GM10847 (cell line): Measurements from ENCODE around the gene UBA7.

Experiments used
- POLR2A ChIP-seq: IDR thresholded peaks from 2 replicates; pipeline ENCODE4 v1.6.1; 2011; ENCODE audit not compliant: insufficient read length; ENCODE audit errors: extremely low read depth

Gene UBA7, protein sequence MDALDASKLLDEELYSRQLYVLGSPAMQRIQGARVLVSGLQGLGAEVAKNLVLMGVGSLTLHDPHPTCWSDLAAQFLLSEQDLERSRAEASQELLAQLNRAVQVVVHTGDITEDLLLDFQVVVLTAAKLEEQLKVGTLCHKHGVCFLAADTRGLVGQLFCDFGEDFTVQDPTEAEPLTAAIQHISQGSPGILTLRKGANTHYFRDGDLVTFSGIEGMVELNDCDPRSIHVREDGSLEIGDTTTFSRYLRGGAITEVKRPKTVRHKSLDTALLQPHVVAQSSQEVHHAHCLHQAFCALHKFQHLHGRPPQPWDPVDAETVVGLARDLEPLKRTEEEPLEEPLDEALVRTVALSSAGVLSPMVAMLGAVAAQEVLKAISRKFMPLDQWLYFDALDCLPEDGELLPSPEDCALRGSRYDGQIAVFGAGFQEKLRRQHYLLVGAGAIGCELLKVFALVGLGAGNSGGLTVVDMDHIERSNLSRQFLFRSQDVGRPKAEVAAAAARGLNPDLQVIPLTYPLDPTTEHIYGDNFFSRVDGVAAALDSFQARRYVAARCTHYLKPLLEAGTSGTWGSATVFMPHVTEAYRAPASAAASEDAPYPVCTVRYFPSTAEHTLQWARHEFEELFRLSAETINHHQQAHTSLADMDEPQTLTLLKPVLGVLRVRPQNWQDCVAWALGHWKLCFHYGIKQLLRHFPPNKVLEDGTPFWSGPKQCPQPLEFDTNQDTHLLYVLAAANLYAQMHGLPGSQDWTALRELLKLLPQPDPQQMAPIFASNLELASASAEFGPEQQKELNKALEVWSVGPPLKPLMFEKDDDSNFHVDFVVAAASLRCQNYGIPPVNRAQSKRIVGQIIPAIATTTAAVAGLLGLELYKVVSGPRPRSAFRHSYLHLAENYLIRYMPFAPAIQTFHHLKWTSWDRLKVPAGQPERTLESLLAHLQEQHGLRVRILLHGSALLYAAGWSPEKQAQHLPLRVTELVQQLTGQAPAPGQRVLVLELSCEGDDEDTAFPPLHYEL

DNA sequence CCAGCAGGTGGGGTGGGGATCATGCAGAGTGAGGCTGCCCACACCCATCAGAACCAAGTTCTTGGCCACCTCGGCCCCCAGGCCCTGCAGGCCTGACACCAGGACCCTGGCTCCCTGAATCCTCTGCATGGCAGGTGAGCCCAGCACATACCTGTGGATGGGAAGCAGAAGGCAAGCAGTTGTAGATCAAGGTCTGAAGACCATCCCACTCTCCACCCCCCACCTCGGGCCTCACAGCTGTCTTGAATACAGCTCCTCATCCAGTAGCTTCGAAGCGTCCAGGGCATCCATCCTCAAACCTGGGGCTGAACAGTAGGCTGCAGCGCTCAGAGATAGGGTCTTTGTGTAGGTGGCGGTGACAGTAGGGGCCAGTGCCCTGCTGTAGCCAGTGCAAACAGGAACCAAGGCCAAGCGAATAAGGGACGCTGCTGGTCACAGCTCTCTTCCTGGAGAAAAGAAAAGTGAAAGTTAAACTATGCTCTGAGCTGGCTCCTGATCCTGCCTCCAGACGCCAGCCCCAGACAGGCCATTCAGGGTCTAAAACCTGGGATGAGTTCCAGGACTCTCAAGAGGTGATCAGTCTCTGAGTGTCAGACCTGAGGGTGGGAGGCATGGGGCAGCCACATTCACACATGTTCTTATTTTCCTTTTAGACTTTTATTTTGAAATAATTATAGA, at the start of gene UBA7:
UBA7 (minus strand) TSS at position 457 of the 678 bp plus-strand sequence; CDS start at position 291, 166 bp downstream.
- TF ChIP-seq POLR2A = no peak

DNA sequence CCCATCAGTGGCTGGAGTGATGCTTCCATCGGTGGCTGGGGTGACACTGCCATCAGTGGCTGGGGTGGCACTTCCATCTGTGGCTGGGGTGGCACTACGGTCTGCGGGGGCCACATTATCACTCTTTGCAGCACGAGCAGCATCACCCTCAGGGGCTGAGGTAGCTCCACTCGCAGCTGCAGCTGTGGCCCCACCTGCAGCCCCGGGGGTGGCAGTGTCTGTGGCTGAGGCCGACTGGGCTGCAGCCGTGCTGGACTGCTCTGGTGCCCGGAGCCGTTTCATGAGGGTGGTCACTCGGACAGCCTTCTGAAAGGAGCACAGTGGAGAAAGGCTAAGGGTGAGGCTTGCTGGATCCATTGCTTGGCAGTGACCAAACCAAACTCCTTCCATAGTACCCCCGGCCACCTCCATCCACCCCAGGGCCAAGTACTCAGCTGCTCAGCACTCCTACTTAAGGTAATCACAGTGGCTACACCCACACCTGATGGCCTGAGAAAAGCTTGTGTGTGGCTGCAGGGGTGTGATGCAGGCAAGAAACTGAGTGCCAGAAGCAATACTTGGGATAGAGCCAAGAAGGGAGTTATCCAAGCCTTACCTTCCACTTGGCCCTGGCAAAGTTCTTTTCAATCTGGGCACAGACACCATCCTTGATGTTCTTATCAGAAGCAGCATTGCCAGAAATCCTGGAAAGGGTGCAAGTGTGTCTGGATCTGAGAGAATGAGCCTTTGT, 46.0 kb upstream of the UBA7 start:
- TF ChIP-seq POLR2A = no peak

DNA sequence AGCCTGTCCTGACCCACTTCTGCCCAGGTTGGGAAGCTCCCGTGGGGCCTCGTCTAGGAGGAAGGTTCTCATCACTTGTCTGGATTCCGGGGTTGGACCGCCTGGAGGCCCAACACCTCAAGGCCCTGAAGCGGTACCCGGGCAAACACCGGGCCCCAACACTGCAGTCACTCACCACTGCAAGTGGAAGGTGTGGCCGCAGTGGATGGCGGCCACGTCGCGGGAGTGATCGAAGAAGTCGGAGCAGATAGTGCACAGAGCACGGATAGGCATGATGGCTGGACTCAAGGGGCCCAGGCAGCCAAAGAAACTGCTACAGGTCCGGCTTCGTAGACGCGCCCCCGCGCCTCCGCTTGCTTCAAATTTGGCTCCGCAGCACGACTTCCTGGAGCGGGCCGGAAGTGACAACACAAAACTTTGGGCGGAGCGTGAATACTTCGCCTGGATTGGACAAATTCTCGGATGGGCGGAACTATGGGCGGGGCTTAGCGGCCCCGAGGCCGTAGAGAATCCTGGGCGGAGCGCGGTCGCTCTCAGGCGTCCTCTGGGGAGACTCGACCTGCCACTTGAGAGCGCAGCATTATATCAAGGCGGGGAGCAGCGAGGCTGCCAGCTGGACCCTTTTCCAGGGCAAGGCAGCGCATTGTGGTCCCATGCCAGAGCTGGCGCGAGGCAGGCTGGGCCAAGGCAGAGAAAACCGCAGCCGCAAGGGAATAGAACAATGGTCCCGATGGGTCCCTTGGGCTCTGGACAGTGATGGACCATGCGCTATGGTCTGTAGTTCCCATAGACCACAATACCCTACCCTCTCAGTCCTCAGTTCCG, 42.6 kb upstream of the UBA7 start, which contains the start of gene TRAIP:
TRAIP (minus strand) TSS at position 384 of the 825 bp plus-strand sequence; CDS start at position 273, 111 bp downstream.
- TF ChIP-seq POLR2A = peak; percentile 84

DNA sequence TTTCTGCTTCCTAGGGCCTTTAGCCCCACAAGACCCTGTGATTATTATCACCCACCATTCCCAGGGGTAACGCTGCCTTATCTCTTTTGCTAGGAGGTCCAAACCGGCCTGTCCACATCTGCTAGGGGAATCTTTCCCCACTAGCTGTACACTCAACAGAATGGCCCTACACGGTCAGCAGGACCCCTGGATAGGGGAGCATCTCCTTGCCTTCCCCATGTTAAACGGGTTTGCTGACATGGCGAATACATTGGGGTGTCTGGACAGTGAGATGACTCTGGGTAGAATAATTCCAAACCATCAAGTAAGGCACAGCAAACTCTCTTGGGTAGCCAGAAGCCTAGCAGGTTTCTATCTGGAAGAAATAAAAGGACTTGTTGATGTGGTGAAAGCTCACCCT, 41.9 kb upstream of the UBA7 start:
- no peak for TF ChIP-seq POLR2A

DNA sequence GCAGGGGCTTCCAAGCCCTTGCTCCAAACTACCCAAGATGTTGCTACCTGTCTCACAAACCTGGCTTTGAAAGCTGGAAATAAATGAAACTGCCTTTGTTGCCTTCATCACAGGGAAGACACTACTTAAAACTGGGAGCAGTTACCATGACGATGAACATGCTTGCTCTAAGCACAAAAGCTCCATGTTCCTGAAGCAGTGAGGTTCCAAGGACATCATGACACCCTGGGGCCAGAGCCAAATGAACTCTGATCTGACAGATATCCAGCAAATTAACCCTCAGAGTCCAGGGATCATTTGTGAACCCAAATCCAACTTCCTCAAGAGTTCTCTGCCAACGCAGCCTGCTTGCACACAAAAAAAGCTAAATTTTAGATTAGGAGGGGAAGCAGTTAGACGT, 31.9 kb upstream of the UBA7 start:
- TF ChIP-seq POLR2A = no peak

DNA sequence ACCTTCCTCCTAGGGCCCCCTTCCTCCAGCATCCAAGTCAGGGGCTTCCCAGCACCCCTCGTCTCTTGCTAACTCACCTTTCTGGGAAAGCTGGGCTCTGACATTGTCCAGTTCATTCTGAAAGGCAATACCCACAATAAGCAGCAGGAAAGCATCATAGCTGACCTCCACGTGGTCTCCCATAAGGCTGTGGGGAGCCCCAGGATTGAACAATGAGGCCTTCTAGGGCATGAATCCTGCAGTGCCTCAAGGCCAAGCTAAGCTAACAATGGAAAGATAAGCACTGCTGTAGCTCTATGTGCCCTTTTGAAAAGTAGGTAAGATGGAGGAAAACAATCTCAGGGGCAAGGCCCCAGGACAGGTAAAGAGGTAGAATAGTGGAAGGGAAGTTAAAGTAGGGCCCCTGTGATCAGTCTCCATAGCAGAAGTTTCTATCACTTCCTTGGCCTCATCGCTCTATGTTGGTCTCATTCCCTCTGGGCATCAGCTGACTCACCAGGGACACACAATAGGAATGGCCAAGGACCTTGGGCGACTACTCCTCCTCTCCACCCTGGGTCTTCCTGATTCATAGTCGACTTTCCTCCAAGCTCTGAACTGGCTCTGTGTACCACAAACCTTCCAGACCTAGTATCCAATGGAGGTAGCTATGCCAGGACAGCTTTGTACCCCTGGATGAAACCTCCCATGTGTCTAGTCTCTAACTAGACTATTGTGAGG, 30.9 kb upstream of the UBA7 start:
- no peak for TF ChIP-seq POLR2A

DNA sequence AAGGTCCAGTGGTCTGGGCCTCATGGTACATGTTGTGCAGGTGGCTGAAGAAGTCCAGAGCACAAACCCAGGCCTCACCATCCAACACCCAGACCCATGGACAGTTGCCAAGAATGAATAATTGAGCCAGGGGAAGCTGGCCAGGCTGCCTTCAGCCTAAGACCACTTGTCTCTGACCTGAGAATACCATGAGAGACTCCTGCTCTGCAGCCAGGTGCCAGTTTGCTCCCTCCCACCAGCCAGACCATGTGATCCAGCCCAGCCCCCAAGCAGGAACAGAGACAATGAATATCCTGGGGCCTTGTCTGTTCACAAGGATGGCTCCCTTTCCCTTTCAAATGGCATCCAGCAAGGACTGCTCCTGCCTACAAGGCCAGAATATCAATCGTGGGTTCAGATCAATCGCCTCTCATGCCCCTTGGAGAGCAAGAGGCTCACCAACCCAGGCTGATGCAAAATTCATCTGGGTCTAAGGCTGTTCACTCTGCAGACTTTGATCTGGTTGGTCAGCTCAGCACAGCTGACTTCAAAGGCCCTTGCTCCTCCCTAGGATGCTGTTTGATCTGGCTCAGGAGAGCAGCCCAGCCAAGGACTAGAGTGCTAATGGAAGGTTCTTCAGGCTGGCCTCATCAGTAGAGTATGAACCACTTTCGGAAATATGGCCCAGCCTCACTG, 29.2 kb upstream of the UBA7 start:
- TF ChIP-seq POLR2A = no peak

DNA sequence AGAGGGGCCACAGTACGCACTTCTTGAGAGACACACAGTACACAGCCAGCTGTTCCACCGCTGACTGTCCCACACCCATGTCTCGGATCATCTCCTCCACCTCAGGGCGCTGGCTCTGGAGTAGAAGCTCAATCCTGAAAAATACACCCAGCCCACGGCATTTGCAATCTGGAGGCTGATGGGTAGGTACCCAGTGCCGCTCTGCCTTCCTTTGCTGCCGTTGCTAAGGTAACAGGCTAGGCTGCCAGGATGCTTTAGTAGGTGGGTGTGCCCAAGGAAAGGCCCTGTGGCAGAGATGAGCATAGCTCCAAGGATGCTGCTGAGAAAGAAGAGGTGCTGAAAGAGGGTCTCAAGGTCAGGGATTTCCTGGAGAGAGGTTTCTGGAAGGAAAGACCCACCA, 28.1 kb upstream of the UBA7 start:
- no peak for TF ChIP-seq POLR2A

DNA sequence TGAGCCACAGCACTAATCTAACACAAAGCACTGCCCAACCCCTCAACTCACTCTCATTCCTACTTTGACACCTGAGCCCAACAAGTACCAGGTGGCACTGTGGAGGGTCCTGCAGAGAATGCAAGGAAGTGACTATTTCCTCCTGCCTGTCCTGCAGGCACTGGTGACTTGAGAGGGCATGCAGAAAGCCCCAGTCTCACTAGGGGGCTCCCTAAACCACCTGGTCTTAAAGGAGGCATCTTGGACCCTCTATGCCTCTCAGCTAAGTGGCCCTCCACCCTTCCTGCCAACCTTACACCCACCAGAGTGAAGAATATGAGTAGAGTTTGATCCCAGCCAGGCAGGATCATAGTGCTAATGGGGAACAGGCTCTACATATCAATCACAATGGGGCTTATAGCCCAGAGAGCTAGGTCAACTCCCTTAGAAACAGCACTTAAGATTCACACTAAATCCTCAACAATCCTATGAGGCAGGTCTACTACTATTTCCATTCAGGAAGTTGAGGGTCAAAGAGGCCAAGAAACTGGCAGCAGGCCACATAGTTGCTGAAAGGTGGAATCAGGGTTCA, 27.5 kb upstream of the UBA7 start:
- no peak for TF ChIP-seq POLR2A

DNA sequence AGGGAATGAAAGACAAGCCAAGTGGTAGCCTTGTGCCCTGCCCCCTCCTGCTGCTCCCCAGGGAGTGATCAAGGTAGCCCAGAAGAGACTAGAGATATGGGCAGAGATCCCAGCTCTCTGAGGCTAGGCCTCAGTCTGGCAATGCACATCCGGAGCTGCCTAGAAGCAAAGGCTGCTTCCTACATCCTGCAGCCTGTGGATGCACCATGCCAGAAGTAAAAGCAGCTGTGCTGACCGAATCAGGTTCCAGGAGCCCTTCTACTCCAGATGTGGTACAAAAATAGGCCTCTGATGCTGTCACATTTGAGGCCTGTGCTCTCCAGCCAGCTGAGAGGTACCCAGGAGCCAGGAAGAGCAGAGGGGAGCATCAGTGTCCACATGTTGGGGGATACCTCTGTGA, 26.6 kb upstream of the UBA7 start:
- no peak for TF ChIP-seq POLR2A

DNA sequence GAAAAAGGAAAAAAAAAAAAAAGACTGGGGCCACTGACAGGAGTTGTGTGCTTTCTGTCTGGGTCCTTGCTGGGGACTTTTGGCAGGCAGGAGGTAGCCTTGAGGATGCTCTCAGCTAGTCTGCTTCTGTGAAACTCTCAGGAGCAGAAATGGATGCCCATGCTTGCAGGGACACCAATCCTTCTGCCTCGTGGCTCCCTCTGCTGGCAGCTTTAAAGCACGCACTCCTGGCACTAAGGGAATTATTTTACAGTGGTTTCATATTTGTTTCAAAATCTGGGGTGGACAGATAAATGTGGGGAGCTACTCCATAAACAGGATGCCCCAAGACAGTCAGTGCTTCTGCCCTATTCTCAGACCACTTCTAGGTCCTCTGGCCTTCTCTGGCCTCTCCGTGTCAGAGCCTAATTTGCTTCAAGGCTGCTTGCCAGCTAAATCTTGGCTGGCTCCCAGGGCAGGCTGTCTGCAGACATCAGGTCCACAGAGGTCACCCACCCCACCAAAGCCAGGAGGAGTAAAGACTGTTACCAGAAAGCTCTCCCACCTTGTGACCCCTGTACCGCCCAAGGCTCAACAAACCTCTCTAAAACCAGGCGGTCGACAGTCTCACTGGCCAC, 25.5 kb upstream of the UBA7 start:
- no peak for TF ChIP-seq POLR2A

DNA sequence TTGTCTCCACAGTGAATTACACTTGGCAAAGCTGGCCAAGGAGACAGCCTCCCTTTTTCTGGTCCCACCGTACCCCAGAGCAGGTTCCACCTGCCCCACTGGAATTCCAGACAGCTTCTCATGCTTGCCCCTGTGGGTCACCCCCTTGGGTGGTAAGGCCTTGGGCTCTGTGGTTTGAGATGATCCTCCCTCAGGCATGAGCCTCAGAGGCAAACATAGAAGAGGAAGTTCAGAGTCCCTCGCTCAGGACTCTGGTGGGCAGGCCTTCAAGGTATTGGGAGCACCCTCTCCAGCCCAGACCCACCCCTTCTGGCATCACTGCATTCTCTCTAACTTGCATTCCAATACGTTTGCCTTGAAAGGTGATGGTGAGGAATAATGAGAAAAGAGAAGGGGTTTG, 17.6 kb upstream of the UBA7 start:
- TF ChIP-seq POLR2A = no peak
